Dedifferentiated amniotic fluid mesenchymal stem cell (primary cell): Measurements from ENCODE around the gene PDIA2.

Experiments used
- DNase-seq: peaks from one replicate; pipeline ENCODE4 v3.0.0-alpha.2; 2016; ENCODE audit errors: extremely low spot score

Gene PDIA2

GRCh38 chr16:280552-280951, 2.4 kb upstream of the PDIA2 start, which contains the start of gene ARHGDIG:
TSS of gene ARHGDIG (plus strand) at chr16:280591. CDS start at chr16:280681, 90 bp downstream.
- no peak for DNase-seq

DNA sequence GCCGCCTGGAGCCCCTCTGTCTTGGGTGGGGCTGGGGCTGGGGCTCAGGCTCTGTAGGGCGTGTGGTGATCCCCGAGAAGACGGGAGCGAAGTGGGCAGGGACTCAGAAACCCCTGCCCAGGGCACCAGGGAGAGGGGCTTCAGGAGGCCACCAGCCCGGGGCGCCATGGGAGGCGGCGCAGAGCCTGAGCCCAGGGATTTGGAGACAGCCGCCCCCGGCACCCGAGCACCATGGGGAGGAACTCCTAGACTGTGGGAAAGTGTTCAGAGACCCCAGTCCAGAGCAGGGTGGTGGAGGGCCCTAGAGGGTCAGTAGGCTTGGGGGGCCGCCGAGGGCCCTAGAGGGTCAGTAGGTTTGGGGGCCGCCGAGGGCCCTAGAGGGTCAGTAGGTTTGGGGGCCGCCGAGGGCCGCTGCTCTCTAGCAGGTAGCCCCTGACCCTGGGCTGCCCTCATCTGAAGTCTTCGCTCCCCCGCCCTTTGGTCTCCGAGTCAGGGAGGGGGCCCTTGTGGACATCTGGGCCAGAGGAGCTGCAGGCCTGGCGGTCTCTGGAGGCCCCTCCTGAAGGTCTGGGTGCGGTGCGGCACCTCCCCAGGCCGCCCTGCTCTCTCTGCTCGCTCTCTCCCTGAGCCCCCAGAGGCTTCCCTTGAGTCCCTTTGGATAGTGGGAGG, 1.8 kb upstream of the PDIA2 start:
- no peak for DNase-seq

- no peak for DNase-seq
These were observed 1.2 kb upstream of the PDIA2 start for GRCh38 chr16:281660-282255.

GRCh38 chr16:282491-282890, 473 bp upstream of the PDIA2 start:
- no peak for DNase-seq

DNA sequence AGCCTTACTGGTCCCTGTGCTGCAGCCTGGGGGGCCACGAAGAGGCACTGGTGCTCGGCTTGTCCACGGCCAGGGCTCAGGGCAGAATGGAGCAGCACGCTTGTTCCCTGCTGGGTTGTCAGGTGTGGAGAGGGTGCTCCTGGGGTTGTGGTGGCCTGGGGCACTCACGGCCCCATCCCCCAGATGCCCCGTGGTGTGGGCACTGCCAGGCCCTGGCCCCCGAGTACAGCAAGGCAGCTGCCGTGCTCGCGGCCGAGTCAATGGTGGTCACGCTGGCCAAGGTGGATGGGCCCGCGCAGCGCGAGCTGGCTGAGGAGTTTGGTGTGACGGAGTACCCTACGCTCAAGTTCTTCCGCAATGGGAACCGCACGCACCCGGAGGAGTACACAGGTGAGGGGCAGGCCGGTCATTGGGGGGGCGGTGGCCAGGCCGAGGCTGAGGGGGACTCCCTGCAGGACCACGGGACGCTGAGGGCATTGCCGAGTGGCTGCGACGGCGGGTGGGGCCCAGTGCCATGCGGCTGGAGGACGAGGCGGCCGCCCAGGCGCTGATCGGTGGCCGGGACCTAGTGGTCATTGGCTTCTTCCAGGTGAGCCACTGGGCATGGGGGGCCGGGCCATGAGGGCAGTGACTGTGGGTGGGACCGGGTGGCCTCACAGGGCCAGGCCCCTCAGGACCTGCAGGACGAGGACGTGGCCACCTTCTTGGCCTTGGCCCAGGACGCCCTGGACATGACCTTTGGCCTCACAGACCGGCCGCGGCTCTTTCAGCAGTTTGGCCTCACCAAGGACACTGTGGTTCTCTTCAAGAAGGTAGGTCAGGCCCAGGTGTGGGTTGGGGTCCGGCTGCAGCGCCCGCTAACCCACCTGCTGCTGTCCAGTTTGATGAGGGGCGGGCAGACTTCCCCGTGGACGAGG, 1.5 kb downstream of the PDIA2 start:
- no peak for DNase-seq

- DNase-seq: no peak
These were observed 2.4 kb downstream of the PDIA2 start for GRCh38 chr16:285146-286055.

GRCh38 chr16:286491-287297, 3.7 kb downstream of the PDIA2 start:
- DNase-seq: no peak

DNA sequence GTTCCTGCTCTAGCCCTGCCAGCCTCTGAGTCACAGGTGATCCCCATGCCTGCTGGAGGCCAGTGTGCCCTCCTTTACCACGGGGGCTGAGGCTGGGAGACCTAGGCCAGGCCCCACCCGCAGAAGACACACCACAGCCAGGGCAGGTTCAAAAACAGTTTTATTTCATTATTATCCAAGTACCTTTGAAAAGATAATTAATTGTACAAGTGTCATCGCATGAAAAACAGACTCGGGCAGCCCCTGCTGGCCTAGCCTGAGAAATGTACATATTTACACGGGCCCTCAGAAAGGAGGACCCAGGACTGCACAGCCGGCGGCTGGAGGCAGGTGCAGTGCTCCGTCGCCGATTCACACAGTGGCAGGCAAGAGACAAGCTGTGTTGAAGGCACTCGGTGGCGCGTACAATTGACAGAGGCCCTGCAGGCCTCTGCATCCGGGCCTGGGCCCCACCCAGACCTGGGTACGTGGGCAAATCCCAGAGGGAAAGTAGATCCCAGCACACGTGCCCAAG, 4.4 kb downstream of the PDIA2 start:
- DNase-seq: no peak

DNA sequence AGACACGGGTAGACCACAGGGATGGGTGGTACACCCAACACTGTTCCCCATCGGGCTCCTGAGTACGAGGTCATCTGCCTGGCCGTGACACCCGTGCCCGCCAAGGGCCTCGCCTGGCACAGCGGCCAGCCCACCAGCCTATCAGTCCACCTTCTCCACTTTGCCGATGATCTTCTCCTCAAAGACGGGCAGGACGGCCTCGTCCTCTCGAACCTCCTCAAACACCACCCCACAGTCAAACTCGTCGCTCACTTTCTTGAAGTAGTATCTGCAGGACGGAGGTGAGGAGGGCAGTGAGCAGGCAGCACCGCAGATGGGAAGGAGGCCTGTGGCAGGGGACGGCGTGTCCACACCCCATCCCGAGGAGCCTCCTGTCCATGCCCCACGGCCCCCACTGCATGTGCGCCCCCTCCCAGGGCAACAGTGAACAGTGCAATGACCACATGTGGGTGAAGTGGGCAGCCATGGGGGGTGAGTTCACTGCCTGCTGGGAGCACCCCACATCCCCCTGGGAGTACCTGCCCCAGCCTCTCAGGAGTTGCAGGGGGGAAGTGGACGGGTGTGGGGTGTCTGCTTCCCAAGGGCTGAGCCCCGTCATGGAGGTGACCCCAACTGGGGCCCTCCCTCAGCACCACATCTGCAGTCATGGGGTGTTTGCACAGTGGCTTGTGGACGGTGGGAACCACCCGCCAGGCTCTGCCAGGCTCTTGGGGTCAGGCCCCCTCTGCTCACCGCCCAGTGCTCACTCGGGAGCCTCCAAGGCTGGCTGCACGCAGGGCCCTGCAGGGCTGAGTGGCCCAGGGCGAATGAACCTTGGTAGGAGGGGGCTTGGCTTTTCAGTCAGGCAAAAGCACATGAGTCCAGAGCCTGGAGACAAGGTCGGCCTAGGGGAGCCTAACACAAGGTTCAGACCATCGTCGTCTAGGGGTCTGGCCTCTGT, 5.3 kb downstream of the PDIA2 start:
- no peak for DNase-seq

- DNase-seq: no peak
These were observed 6.5 kb downstream of the PDIA2 start for GRCh38 chr16:289395-289997.

GRCh38 chr16:290015-290680, 7.2 kb downstream of the PDIA2 start:
- DNase-seq: no peak

- no peak for DNase-seq
These were observed 7.9 kb downstream of the PDIA2 start for GRCh38 chr16:290681-291405.

GRCh38 chr16:291539-291938, 8.6 kb downstream of the PDIA2 start:
- DNase-seq: no peak

DNA sequence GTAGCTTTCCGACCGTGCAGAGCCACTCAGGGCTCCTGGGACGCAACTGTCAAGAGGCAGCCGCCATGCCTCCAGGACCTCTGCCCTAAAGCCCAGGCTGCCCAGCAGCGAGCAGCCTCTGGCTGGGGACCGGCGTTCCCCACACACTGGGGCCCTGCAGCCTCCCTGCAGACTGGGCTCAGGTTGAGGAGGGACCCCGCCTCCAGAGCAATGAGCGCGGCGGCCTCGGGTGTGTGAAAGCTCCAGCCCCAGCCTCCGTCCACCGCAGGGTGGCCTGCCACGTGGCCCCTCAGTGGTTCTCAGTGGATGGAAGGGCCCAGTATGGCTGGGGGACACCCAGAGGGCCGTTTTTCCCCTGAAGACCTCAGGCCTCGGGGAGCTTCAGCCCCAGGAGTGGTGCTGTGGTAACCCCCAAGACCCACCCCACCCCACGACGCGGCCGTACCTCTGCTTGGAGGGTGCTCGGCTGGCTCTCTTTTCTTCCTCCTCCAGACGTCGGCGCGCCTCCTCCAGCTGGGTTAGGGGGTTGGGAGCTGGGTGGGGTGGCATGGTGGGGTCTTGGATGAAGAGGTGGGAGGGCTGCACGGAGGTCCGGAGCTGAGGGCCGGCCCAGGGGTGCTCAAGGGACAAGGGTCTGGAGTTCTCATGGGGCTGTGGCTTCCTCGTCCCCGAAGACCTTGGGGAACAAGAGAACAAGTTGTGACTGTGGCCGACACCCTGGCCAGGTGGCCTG, 10.2 kb downstream of the PDIA2 start:
- DNase-seq: no peak

GRCh38 chr16:296276-296675, 13.3 kb downstream of the PDIA2 start:
- DNase-seq: no peak

- no peak for DNase-seq
These were observed 14.0 kb downstream of the PDIA2 start for GRCh38 chr16:296806-297510.
